ENCODE data around the gene REC8. TPM values are rescaled to one million over a fixed set of nuclear protein-coding genes. Genes with fewer than 3 reads are reported as not detected.

The REC8 gene
- total and polyA plus RNA-seq, 2 of the 13 experiments (the other 11 are each of a cell fraction or from before 2014, with no cell fraction given) = 3.4 to 14.7 TPM

DNA sequence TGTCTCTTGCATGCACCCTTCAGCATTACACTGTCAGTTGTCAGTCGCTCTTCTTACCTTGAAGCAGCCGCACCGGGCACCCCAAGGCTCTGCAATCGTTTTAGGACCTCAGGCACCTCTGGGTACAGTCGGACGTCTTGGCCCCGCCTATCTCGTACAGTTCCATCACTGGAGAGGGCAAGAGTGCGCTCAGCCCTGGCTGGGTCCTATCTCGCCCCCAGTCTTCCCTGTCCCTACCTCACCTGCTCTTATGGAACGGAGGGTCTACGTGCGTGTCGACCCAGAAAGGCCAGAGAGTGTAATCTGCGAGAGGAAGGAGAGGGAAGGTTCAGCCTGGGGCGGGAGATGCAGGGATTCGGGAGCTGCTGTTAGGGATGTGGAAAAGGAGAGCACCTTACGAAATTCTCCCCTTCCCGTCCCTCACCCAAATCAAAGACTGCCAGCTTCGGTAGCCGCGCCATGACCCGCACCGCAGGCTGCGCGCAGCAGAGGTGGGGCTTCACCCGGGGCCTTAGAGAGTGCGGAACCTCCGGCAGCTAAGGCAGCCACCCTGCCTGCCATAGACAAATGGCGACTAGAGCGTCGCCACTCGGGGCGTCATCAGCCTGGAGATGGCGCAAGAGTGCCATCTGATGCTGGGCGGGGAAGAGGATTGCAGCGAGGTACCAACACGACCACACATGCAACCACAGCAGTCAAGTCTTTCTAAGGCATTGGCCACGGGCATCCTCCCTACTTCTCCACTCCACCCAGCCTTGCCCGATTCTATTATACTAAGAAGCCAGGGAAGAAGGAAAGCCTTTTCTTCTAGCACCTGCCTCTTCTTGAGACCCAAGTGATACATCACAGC, 43.8 kb downstream of the REC8 start, which contains the start of gene MDP1 (continued):
- TF ChIP-seq, protein P1, sequence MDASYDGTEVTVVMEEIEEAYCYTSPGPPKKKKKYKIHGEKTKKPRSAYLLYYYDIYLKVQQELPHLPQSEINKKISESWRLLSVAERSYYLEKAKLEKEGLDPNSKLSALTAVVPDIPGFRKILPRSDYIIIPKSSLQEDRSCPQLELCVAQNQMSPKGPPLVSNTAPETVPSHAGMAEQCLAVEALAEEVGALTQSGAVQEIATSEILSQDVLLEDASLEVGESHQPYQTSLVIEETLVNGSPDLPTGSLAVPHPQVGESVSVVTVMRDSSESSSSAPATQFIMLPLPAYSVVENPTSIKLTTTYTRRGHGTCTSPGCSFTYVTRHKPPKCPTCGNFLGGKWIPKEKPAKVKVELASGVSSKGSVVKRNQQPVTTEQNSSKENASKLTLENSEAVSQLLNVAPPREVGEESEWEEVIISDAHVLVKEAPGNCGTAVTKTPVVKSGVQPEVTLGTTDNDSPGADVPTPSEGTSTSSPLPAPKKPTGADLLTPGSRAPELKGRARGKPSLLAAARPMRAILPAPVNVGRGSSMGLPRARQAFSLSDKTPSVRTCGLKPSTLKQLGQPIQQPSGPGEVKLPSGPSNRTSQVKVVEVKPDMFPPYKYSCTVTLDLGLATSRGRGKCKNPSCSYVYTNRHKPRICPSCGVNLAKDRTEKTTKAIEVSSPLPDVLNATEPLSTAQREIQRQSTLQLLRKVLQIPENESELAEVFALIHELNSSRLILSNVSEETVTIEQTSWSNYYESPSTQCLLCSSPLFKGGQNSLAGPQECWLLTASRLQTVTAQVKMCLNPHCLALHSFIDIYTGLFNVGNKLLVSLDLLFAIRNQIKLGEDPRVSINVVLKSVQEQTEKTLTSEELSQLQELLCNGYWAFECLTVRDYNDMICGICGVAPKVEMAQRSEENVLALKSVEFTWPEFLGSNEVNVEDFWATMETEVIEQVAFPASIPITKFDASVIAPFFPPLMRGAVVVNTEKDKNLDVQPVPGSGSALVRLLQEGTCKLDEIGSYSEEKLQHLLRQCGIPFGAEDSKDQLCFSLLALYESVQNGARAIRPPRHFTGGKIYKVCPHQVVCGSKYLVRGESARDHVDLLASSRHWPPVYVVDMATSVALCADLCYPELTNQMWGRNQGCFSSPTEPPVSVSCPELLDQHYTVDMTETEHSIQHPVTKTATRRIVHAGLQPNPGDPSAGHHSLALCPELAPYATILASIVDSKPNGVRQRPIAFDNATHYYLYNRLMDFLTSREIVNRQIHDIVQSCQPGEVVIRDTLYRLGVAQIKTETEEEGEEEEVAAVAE (CRISPR knock-in tag; IDR thresholded peaks at IDR 0.05; ENCODE audit: borderline replicate concordance) = peak; percentile 95; the same call in 1 of the 2 replicates
- peak; percentile 100 for TF ChIP-seq DNMT1 (CRISPR knock-in tag; IDR thresholded peaks at IDR 0.05)
- peak; percentile 72 for TF ChIP-seq HNRNPH1 (optimal IDR thresholded peaks at IDR 0.05; ENCODE audit: low read depth, low read length)
- TF ChIP-seq POLR2AphosphoS5 (IDR thresholded peaks at IDR 0.05; ENCODE audit: low read depth, low read length) = peak; percentile 92
- TF ChIP-seq, protein P2, sequence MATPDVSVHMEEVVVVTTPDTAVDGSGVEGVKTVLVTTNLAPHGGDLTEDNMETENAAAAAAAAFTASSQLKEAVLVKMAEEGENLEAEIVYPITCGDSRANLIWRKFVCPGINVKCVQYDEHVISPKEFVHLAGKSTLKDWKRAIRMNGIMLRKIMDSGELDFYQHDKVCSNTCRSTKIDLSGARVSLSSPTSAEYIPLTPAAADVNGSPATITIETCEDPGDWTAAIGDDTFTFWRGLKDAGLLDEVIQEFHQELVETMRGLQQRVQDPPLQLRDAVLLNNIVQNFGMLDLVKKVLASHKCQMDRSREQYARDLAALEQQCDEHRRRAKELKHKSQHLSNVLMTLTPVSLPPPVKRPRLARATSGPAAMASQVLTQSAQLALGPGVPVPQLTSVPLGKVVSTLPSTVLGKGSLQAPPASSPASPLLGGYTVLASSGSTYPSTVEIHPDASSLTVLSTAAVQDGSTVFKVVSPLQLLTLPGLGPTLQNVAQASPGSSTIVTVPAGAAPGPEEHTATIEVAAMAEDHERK (CRISPR knock-in tag; IDR thresholded peaks at IDR 0.05; ENCODE audit: low read depth) = 0 out of 2 replicates have a peak, but pooled peaks have one; percentile 10
- TF ChIP-seq, protein P3, sequence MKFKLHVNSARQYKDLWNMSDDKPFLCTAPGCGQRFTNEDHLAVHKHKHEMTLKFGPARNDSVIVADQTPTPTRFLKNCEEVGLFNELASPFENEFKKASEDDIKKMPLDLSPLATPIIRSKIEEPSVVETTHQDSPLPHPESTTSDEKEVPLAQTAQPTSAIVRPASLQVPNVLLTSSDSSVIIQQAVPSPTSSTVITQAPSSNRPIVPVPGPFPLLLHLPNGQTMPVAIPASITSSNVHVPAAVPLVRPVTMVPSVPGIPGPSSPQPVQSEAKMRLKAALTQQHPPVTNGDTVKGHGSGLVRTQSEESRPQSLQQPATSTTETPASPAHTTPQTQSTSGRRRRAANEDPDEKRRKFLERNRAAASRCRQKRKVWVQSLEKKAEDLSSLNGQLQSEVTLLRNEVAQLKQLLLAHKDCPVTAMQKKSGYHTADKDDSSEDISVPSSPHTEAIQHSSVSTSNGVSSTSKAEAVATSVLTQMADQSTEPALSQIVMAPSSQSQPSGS (CRISPR knock-in tag; IDR thresholded peaks at IDR 0.05) = peak; percentile 98
- TF ChIP-seq PAWR (CRISPR knock-in tag; IDR thresholded peaks at IDR 0.05; ENCODE audit: borderline replicate concordance) = 0 out of 2 replicates have a peak, but pooled peaks have one; percentile 49
- TF ChIP-seq JARID2 (CRISPR knock-in tag; IDR thresholded peaks at IDR 0.05; ENCODE audit: insufficient replicate concordance) = peak; percentile 98
- TF ChIP-seq, protein P4, sequence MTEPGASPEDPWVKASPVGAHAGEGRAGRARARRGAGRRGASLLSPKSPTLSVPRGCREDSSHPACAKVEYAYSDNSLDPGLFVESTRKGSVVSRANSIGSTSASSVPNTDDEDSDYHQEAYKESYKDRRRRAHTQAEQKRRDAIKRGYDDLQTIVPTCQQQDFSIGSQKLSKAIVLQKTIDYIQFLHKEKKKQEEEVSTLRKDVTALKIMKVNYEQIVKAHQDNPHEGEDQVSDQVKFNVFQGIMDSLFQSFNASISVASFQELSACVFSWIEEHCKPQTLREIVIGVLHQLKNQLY (CRISPR knock-in tag; IDR thresholded peaks at IDR 0.05) = peak; percentile 89
- TF ChIP-seq ERF (CRISPR knock-in tag; IDR thresholded peaks at IDR 0.05) = peak; percentile 99
- TF ChIP-seq, protein P5, sequence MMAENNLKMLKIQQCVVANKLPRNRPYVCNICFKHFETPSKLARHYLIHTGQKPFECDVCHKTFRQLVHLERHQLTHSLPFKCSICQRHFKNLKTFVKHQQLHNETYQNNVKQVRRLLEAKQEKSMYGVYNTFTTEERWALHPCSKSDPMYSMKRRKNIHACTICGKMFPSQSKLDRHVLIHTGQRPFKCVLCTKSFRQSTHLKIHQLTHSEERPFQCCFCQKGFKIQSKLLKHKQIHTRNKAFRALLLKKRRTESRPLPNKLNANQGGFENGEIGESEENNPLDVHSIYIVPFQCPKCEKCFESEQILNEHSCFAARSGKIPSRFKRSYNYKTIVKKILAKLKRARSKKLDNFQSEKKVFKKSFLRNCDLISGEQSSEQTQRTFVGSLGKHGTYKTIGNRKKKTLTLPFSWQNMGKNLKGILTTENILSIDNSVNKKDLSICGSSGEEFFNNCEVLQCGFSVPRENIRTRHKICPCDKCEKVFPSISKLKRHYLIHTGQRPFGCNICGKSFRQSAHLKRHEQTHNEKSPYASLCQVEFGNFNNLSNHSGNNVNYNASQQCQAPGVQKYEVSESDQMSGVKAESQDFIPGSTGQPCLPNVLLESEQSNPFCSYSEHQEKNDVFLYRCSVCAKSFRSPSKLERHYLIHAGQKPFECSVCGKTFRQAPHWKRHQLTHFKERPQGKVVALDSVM (CRISPR knock-in tag; IDR thresholded peaks at IDR 0.05) = peak; percentile 82
- TF ChIP-seq ZNF615 (CRISPR knock-in tag; IDR thresholded peaks at IDR 0.05; ENCODE audit: borderline replicate concordance) = peak; percentile 98
- peak; percentile 55; the same call in 1 of the 2 replicates for TF ChIP-seq NFYB (CRISPR knock-in tag; IDR thresholded peaks at IDR 0.05)
- TF ChIP-seq CCDC6 (CRISPR knock-in tag; IDR thresholded peaks at IDR 0.05) = no peak
- TF ChIP-seq FOXO1 (CRISPR knock-in tag; IDR thresholded peaks at IDR 0.05) = peak; percentile 87
- TF ChIP-seq HNRNPL (IDR thresholded peaks at IDR 0.05; ENCODE audit: low read depth, low read length) = peak; percentile 84; the same call in 1 of the 2 replicates
- TF ChIP-seq, protein P6, sequence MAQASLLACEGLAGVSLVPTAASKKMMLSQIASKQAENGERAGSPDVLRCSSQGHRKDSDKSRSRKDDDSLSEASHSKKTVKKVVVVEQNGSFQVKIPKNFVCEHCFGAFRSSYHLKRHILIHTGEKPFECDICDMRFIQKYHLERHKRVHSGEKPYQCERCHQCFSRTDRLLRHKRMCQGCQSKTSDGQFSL (CRISPR knock-in tag; IDR thresholded peaks at IDR 0.05) = peak; percentile 69; the same call in 1 of the 2 replicates
- TF ChIP-seq ZBTB42 (CRISPR knock-in tag; IDR thresholded peaks at IDR 0.05) = no peak; the same call in 1 of the 2 replicates

Measured in HepG2 (cell line).